Measurements from ENCODE around the gene LIX1. TPM values are rescaled to one million over a fixed set of nuclear protein-coding genes. Genes with fewer than 3 reads are reported as not detected.

Gene LIX1
- total and polyA plus RNA-seq, 2 of the 8 experiments (the other 6 are each of a cell fraction or from before 2014, with no cell fraction given): 0.26 to 0.45 TPM

- Histone ChIP-seq H3K79me2 (ENCODE audit: control insufficient read depth in 1 of 2, insufficient read depth in 2 of 2, low read length in 2 of 2) (no peaks in the 10 kb centered on the region), H3K56ac (replicated peaks; ENCODE audit: insufficient read length, low read depth, low read length) (no peak overlapping the region), H2BK20ac (ENCODE audit: low read length) (no peak overlapping the region), H2BK5ac (ENCODE audit: low read depth, low read length) (no peak overlapping the region), H4K91ac (replicated peaks; ENCODE audit: insufficient read length, low read length) (no peak overlapping the region), H3K23ac (ENCODE audit: insufficient read length) (no peak overlapping the region), H3K4me1 (replicated peaks in 1 of 4; ENCODE audit: control insufficient read depth in 3 of 4, insufficient read depth in 4 of 4, low read length in 3 of 4) (no peaks in the 10 kb centered on the region), H3K36me3 (ENCODE audit: control insufficient read depth in 2 of 4, insufficient read depth in 4 of 4, low read length in 3 of 4) (peaks cover 0 to 10% (median 0%) of the 10 kb centered on the region in 4 experiments; a peak in 1 of 8 replicates), H3K18ac (ENCODE audit: extremely low read depth, low read length) (no peak overlapping the region), H3K79me1 (ENCODE audit: low read depth, low read length) (no peaks in the 10 kb centered on the region), H3K23me2 (ENCODE audit: low read depth, low read length) (no peaks in the 10 kb centered on the region), H3K14ac (ENCODE audit: insufficient read length) (no peak overlapping the region), H3K9ac (replicated peaks in 1 of 4; ENCODE audit: extremely low read depth in 1 of 4, low read depth in 3 of 4, low read length in 3 of 4) (no peak overlapping the region), H2BK15ac (ENCODE audit: low read length) (no peak overlapping the region), H2BK120ac (replicated peaks; ENCODE audit: low read depth, low read length) (no peak overlapping the region), H4K20me1 (replicated peaks in 1 of 2; ENCODE audit: control insufficient read depth in 1 of 2, insufficient read depth in 2 of 2, low read length in 2 of 2) (no peaks in the 10 kb centered on the region), H4K5ac (ENCODE audit: insufficient read length, low read depth, low read length) (no peak overlapping the region), H3K4ac (replicated peaks; ENCODE audit: insufficient read length, low read depth, low read length) (no peak overlapping the region), H2AFZ (ENCODE audit: low read length) (no peak overlapping the region), H4K8ac (ENCODE audit: extremely low read depth, insufficient read depth, low read length) (no peak overlapping the region), H2BK12ac (ENCODE audit: low read depth, low read length) (no peak overlapping the region), H2AK5ac (ENCODE audit: low read depth, low read length) (no peak overlapping the region), H3K4me3 (ENCODE audit: extremely low read depth in 1 of 4, insufficient read depth in 2 of 4, low read depth in 3 of 4, low read length in 4 of 4) (no peak overlapping the region), H3K4me2 (ENCODE audit: insufficient read depth in 1 of 2, low read depth in 2 of 2, low read length in 2 of 2) (no peak overlapping the region), H3K27me3 (replicated peaks in 1 of 4; ENCODE audit: control insufficient read depth in 3 of 4, extremely low read depth in 1 of 4, insufficient read depth in 3 of 4, low read length in 3 of 4) (no peaks in the 10 kb centered on the region), H3K9me3 (ENCODE audit: insufficient read depth in 2 of 2, low read depth in 1 of 2, low read length in 1 of 2) (peaks cover 13 to 18% of the 10 kb centered on the region in 2 experiments), H3K27ac (ENCODE audit: low read depth, low read length) (no peak overlapping the region)
- WGBS, 2 experiments (ENCODE audit: extremely low coverage in 1 of 2, insufficient coverage in 1 of 2, insufficient read length in 1 of 2, insufficient replicate concordance in 2 of 2, low coverage in 1 of 2, low lambda C conversion rate in 2 of 2, missing lambda C conversion rate in 1 of 2): 92% methylated on average over 4 of the region's 4 CpGs; no CpG with 5 or more reads in 1 of the 2 experiments
- no peak for TF ChIP-seq CBX8 (IDR thresholded peaks at IDR 0.05; ENCODE audit: borderline replicate concordance, low read depth, low read length)
- no peak for TF ChIP-seq SP1 (IDR thresholded peaks at IDR 0.05; ENCODE audit: low read depth, low read length)
- no peak for TF ChIP-seq TAF7 (optimal IDR thresholded peaks at IDR 0.05; ENCODE audit: borderline replicate concordance, low read depth, low read length)
- no peak for TF ChIP-seq BCL11A (IDR thresholded peaks at IDR 0.05; ENCODE audit: low read depth in 2 of 2, low read length in 2 of 2)
- no peak for FAIRE-seq
- POLR2A ChIA-PET (ENCODE audit: partially characterized antibody): no interaction called here
- no peak for DNase-seq (ENCODE audit: low read depth in 1 of 2, low spot score in 2 of 2)
- CTCF ChIA-PET (ENCODE audit: partially characterized antibody): no interaction called here
Observed at GRCh38 chr5:97087138-97087537, 55.3 kb downstream of the LIX1 start.
